ENCODE data around the gene PKMYT1. TPM values are rescaled to one million over a fixed set of nuclear protein-coding genes. Genes with fewer than 3 reads are reported as not detected.
A peak's percentile ranks its signal among the peaks of the same experiment; 100 is the strongest.

The PKMYT1 gene
- total RNA-seq, 1 donor from 2014 or later, result not detected

DNA sequence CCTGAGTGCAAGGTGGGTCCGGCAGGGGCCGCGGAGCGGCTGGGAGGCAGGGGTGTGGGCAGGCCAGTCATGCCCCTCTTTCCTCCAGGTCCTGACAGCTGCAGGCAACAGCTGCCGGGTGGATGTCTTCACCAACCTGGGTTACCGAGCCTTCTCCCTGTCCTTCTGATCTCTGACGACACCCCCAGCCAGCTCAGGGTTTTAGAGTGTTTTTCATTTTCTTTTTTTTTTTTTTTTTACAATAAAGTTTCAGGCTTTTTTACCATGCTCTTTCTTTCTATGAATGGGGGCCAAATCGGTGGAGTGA, 47.2 kb upstream of the PKMYT1 start:
- H3K27ac ChIP-seq, result no peak overlapping the region
- peaks cover 18 to 20% of the 10 kb centered on the region in 2 donors for H3K36me3 ChIP-seq
- no peaks in the 10 kb centered on the region for H3K9me3 ChIP-seq
- intact Hi-C loops (cut with DNase I), result loop anchor here (10.0 kb wide), 2 partner anchors 237 to 493 kb away; partner anchors contain the start of genes CEMP1 and PDPK1
- H3K4me1 ChIP-seq, result peaks cover 9 to 27% of the 10 kb centered on the region in 2 donors
- H3K27me3 ChIP-seq, result no peaks in the 10 kb centered on the region
- DNase-seq (ENCODE audit: low spot score in 2 of 2), result no peak
- TF ChIP-seq, protein P1, sequence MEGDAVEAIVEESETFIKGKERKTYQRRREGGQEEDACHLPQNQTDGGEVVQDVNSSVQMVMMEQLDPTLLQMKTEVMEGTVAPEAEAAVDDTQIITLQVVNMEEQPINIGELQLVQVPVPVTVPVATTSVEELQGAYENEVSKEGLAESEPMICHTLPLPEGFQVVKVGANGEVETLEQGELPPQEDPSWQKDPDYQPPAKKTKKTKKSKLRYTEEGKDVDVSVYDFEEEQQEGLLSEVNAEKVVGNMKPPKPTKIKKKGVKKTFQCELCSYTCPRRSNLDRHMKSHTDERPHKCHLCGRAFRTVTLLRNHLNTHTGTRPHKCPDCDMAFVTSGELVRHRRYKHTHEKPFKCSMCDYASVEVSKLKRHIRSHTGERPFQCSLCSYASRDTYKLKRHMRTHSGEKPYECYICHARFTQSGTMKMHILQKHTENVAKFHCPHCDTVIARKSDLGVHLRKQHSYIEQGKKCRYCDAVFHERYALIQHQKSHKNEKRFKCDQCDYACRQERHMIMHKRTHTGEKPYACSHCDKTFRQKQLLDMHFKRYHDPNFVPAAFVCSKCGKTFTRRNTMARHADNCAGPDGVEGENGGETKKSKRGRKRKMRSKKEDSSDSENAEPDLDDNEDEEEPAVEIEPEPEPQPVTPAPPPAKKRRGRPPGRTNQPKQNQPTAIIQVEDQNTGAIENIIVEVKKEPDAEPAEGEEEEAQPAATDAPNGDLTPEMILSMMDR (IDR thresholded peaks at IDR 0.05), result no peak
- no peak overlapping the region for H3K4me3 ChIP-seq

DNA sequence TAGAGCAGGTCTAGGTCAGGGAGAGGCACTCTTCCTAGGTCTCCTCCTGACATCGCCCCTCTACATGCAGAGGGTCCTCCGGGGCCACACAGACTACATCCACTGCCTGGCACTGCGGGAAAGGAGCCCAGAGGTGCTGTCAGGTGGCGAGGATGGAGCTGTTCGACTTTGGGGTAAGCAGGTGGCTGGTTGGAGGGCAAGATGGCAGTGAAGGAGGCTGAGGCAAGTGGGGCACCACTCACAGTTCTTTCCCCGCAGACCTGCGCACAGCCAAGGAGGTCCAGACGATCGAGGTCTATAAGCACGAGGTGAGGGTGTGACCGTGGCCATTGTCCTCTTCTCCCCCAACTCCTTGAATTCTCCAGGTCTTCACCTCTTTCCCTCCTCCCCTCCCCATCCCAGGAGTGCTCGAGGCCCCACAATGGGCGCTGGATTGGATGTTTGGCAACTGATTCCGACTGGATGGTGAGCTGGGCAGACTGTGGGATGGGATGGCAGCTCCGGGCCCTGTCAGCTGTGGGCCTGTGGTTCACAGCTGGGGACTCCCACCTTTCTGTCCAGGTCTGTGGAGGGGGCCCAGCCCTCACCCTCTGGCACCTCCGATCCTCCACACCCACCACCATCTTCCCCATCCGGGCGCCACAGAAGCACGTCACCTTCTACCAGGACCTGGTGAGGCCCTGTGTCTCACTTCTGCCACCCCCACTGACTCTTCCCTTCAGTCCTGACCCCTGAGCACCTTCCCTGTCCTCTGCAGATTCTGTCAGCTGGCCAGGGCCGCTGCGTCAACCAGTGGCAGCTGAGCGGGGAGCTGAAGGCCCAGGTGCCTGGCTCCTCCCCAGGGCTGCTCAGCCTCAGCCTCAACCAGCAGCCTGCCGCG, 46.6 kb upstream of the PKMYT1 start:
- TF ChIP-seq, protein P1 (IDR thresholded peaks at IDR 0.05), result no peak
- DNase-seq (ENCODE audit: low spot score in 2 of 2), result no peak
- no peak overlapping the region for H3K27ac ChIP-seq
- H3K27me3 ChIP-seq, result no peaks in the 10 kb centered on the region
- H3K4me1 ChIP-seq, result peaks cover 9 to 30% of the 10 kb centered on the region in 2 donors
- H3K9me3 ChIP-seq, result no peaks in the 10 kb centered on the region
- H3K36me3 ChIP-seq, result peaks cover 18 to 20% of the 10 kb centered on the region in 2 donors
- H3K4me3 ChIP-seq, result no peak overlapping the region
- intact Hi-C loops (cut with DNase I), result loop anchor here (10.0 kb wide), 2 partner anchors 238 to 492 kb away; partner anchors contain the start of genes CEMP1 and PDPK1

DNA sequence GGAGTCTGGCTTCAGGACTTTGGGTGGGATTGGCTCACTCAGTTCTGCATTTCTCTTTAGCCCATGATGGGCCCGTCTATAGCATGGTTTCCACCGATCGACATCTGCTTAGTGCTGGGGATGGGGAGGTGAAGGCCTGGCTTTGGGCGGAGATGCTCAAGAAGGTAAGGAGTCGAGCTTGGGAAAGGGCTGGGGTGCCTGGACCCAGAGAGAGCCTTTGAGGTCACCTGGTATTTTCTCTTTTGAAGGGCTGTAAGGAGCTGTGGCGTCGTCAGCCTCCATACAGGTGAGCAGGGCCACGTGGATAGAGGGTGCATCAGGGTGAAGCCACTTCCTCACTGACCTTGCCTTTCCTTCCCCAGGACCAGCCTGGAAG, 45.7 kb upstream of the PKMYT1 start:
- Histone ChIP-seq H3K4me1 (peaks cover 9 to 31% of the 10 kb centered on the region in 2 donors), H3K4me3 (no peak overlapping the region), H3K9me3 (no peaks in the 10 kb centered on the region), H3K36me3 (peaks cover 18 to 20% of the 10 kb centered on the region in 2 donors), H3K27me3 (no peaks in the 10 kb centered on the region), H3K27ac (no peak overlapping the region)
- intact Hi-C loops (cut with DNase I), result loop anchor here (10.0 kb wide), 2 partner anchors 239 to 491 kb away; partner anchors contain the start of genes CEMP1 and PDPK1
- DNase-seq (ENCODE audit: low spot score in 2 of 2), result no peak
- TF ChIP-seq, protein P1 (IDR thresholded peaks at IDR 0.05), result no peak

DNA sequence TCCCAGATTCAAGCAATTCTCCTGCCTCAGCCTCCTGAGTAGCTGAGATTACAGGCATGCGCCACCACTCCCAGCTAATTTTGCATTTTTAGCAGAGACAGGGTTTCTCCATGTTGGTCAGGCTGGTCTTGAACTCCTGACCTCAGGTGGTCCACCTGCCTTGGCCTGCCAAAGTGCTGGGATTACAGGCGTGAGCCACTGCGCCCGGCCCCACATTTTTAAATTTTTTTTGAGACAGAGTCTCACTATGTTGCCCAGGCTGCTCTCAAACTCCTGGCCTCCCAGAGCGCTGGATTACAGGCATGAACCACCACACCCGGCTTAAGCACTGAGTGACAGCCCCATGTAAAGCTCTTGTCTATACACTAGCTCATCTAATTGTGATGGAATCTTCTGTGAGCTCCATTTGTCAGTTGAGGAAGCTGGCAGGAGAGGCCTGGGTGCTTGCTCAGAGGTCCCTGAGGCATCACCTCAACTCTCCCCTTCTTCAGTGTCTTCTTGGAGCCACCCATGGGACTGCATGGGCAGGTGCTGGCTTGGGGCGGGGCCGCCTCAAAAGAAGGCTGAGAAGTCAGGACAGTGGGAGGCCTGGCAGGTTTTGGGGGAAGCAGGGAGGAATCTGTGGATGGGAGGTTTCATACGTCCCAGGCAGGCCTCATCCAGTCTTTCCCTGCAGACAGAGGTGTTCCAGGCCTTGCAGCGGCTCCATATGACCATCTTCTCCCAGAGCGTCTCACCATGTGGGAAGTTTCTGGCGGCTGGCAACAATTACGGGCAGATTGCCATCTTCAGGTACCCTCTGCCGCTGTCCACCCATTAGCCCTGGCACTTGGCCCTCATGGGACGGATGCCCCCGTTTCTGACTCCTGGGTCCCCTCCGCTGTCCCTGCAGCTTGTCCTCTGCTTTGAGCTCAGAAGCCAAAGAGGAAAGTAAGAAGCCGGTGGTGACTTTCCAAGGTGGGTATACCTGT, 45.1 kb upstream of the PKMYT1 start:
- H3K27me3 ChIP-seq, result no peaks in the 10 kb centered on the region
- H3K4me3 ChIP-seq, result no peak overlapping the region
- no peak for DNase-seq (ENCODE audit: low spot score in 2 of 2)

More for the DNA sequence above, 45.1 kb upstream of the PKMYT1 start:
- H3K36me3 ChIP-seq, result peaks cover 18 to 20% of the 10 kb centered on the region in 2 donors
- H3K9me3 ChIP-seq, result no peaks in the 10 kb centered on the region
- TF ChIP-seq, protein P1 (IDR thresholded peaks at IDR 0.05), result peak in 1 of 3 experiments; percentile 1
- H3K27ac ChIP-seq, result no peak overlapping the region
- intact Hi-C loops (cut with DNase I), result loop anchor here (10.0 kb wide), 2 partner anchors 239 to 491 kb away; partner anchors contain the start of genes CEMP1 and PDPK1
- peaks cover 9 to 31% of the 10 kb centered on the region in 2 donors for H3K4me1 ChIP-seq
